Osteoblast (primary cell): ENCODE measurements around the gene ADCY4. TPM values are rescaled to one million over a fixed set of nuclear protein-coding genes. Genes with fewer than 3 reads are reported as not detected.

Experiments
- DNase-seq: peaks from one replicate; pipeline ENCODE4 v3.0.0; 2011; ENCODE audit warnings: low spot score, mixed read lengths; ENCODE audit not compliant: insufficient read length; ENCODE audit errors: missing footprints
- H2AFZ ChIP-seq: 2 replicates; pipeline ENCODE4 v1.6.0; 2011; ENCODE audit warnings: mild to moderate bottlenecking, low read length
- H3K27ac ChIP-seq: 2 replicates; pipeline ENCODE4 v1.5.1; 2011; ENCODE audit warnings: mild to moderate bottlenecking, low read depth, low read length, moderate library complexity
- H3K27me3 ChIP-seq: 2 replicates; pipeline ENCODE4 v1.6.0; 2012; ENCODE audit warnings: mild to moderate bottlenecking, control low read depth, inconsistent platforms, low read length, moderate library complexity; ENCODE audit not compliant: insufficient read depth
- H3K36me3 ChIP-seq: 2 replicates; pipeline ENCODE4 v1.5.1; 2011; ENCODE audit warnings: mild to moderate bottlenecking, low read length, control low read depth, moderate library complexity; ENCODE audit not compliant: insufficient read depth
- H3K4me1 ChIP-seq: 2 replicates; pipeline ENCODE4 v1.5.1; 2011; ENCODE audit warnings: mild to moderate bottlenecking, low read length, control low read depth, moderate library complexity; ENCODE audit not compliant: insufficient read depth
- H3K4me2 ChIP-seq: 2 replicates; pipeline ENCODE4 v1.6.0; 2011; ENCODE audit warnings: mild to moderate bottlenecking, low read length; ENCODE audit not compliant: insufficient read depth
- H3K4me3 ChIP-seq: fragments of 200-600 bp; sonication (generic); 3 replicates; pipeline ENCODE4 v1.5.1; 2012; ENCODE audit warnings: mild to moderate bottlenecking, low read length, inconsistent platforms; ENCODE audit not compliant: insufficient read depth
- H3K79me2 ChIP-seq: 2 replicates; pipeline ENCODE4 v1.6.0; 2012; ENCODE audit warnings: mild to moderate bottlenecking, low read length, control low read depth, inconsistent platforms; ENCODE audit not compliant: insufficient read depth
- H3K9me3 ChIP-seq: 2 replicates; pipeline ENCODE4 v1.5.1; 2011; ENCODE audit warnings: low read depth, low read length, control low read depth
- H4K20me1 ChIP-seq: 2 replicates; pipeline ENCODE4 v1.6.0; 2012; ENCODE audit warnings: mild to moderate bottlenecking, low read length, control low read depth; ENCODE audit not compliant: insufficient read depth
- total RNA-seq: library from RNA; depleted of rRNA; stranded (reverse); fragments of >200 nt; gene quantifications from 2 replicates; pipeline ENCODE4 v1.2.3, GENCODE V29; 2012
- TF ChIP-seq, protein P1 (sequence below): IDR thresholded peaks from 2 replicates; pipeline ENCODE4 v1.5.1; 2011; ENCODE audit warnings: mild to moderate bottlenecking, low read depth, low read length, moderate library complexity; ENCODE audit errors: extremely low read depth

The ADCY4 gene
- total RNA-seq, 1 donor, result 18.8 TPM

DNA sequence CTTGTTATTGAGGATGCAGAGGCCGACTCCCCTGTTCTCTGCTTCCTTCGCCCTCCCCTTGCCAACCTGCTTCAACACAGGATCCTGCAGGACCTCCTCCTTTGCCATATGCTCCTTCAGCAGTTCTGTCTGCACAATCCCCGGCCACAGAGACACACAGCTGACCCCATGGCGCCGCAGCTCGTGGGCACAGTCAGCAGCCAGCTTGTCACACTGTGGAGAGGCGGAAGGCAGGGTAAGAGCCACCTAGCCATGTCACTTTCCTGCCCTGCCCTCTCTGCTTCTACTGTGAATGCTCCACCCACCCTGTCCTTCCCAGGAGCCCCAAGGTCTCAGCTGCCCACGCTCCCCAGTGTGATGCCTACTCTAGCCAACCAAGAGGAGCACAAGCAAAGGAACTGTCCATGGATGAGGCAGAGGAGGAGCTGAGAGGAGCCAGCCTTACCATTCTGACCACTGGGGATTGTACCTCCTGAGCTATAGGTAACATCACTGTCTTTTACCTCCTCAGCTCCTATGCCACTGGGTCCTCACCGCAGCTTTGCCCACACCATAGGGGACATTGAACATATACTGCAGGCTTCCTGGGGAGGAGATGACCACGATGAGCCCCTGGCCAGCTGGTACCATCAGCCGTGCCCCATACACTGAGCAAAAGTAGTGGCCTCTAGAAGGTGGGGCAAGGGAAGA is 42.6 kb downstream of the ADCY4 start:
- no peaks in the 10 kb centered on the region for H3K9me3 ChIP-seq
- no peak overlapping the region for H2AFZ ChIP-seq
- H3K4me2 ChIP-seq, result no peak overlapping the region
- H4K20me1 ChIP-seq, result no peaks in the 10 kb centered on the region
- no peak overlapping the region for H3K4me3 ChIP-seq
- H3K36me3 ChIP-seq, result peaks cover 45% of the 10 kb centered on the region
- no peaks in the 10 kb centered on the region for H3K79me2 ChIP-seq
- DNase-seq, result no peak
- TF ChIP-seq, protein P1, sequence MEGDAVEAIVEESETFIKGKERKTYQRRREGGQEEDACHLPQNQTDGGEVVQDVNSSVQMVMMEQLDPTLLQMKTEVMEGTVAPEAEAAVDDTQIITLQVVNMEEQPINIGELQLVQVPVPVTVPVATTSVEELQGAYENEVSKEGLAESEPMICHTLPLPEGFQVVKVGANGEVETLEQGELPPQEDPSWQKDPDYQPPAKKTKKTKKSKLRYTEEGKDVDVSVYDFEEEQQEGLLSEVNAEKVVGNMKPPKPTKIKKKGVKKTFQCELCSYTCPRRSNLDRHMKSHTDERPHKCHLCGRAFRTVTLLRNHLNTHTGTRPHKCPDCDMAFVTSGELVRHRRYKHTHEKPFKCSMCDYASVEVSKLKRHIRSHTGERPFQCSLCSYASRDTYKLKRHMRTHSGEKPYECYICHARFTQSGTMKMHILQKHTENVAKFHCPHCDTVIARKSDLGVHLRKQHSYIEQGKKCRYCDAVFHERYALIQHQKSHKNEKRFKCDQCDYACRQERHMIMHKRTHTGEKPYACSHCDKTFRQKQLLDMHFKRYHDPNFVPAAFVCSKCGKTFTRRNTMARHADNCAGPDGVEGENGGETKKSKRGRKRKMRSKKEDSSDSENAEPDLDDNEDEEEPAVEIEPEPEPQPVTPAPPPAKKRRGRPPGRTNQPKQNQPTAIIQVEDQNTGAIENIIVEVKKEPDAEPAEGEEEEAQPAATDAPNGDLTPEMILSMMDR, result no peak
- peaks cover 4% of the 10 kb centered on the region for H3K4me1 ChIP-seq
- no peak overlapping the region for H3K27ac ChIP-seq
- H3K27me3 ChIP-seq, result no peaks in the 10 kb centered on the region

DNA sequence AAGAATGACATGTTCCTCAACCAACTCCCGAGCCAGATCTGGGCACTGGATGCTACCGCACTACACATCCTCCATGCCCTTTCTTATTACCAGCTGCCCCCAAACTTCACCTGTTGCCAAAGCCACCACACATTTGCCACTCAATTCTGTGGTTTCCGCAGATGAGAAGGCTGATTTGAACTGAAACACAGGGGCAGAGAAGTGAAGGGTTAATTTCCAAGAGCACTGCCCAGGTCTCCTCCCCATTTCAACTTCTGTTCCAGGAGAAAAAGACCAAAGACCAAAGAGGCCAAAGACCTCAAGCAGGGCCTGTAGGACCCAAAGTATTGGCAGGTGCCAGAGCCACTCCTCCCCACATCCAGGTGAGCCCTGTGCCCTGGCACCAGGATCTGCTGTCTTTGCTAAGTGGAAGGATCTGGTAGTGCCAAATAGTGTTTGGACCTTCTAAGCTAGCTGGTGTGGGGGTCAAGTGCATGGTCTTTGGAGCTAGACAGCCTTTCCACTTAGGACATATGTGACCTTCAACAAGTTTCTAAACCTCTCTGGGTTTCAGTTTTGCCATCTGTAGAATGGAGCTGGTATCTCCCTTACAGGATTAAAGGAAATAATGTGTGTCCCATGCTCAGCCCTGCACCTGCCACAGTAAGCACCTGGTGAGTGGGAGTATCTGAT is 43.3 kb downstream of the ADCY4 start:
- TF ChIP-seq, protein P1, result no peak

DNA sequence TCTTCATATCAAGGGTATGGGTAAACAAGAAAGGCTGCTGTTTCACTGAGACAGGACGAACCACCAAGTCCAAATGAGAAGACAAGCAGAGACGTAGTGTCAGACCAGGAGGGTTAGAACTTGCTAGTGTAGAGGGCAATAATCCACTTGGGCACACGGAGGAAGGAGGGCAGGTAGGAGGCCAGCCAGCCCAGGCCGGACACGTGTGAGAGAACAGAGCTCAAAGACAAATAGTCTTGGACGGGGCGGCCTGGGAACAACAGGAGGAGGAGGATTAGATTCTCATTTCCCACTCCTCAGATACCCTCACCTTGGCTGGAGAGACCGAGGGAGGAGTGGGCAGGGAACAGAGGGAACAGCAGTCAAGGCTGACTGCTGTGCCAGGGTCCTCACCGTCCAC is 44.1 kb downstream of the ADCY4 start:
- Histone ChIP-seq H3K4me2 (no peak overlapping the region), H3K27ac (no peak overlapping the region), H3K79me2 (no peaks in the 10 kb centered on the region), H3K27me3 (no peaks in the 10 kb centered on the region), H3K4me1 (no peaks in the 10 kb centered on the region), H3K36me3 (peaks cover 39% of the 10 kb centered on the region), H4K20me1 (no peaks in the 10 kb centered on the region), H3K9me3 (no peaks in the 10 kb centered on the region), H3K4me3 (no peak overlapping the region), H2AFZ (no peak overlapping the region)
- no peak for DNase-seq
- TF ChIP-seq, protein P1, result no peak

More for the DNA sequence above, 43.3 kb downstream of the ADCY4 start:
- Histone ChIP-seq H3K4me2 (no peak overlapping the region), H3K4me1 (peaks cover 2% of the 10 kb centered on the region), H4K20me1 (no peaks in the 10 kb centered on the region), H3K27ac (no peak overlapping the region), H3K4me3 (no peak overlapping the region), H3K79me2 (no peaks in the 10 kb centered on the region), H3K36me3 (peaks cover 45% of the 10 kb centered on the region), H2AFZ (no peak overlapping the region), H3K9me3 (no peaks in the 10 kb centered on the region), H3K27me3 (no peaks in the 10 kb centered on the region)
- DNase-seq, result no peak

DNA sequence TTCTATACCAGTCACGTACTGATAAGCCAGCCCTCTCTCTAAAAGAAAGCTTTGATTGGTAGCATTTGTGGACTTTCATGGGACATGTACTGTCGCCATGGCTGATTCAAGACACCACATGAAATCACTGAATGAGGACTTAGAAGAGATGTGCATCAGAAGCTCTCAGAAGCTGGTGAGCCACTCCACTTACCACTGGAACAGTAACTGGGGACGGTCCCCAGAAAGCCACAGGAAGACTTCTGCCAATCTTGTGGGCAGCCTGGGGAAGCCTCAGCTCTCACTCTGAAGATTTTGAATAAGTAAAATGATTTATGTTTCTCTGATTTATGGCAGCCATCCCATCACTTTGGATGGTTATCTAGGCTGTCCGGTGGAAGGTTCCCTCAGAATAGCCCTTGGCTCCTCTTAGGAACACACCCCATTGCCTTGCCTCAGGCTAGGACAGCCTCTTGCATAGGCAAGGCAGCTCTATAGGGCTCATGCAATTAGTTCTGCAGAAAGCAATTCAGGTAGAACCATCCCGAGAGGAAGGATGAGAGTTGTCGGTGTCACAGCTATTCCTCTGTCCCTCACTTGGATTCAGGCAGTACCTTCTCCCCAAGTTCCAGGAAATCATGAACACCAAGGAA is 45.1 kb downstream of the ADCY4 start:
- Histone ChIP-seq H3K4me2 (no peak overlapping the region), H3K9me3 (no peaks in the 10 kb centered on the region), H3K79me2 (no peaks in the 10 kb centered on the region), H3K27me3 (no peaks in the 10 kb centered on the region), H3K4me1 (no peaks in the 10 kb centered on the region), H3K27ac (no peak overlapping the region), H4K20me1 (no peaks in the 10 kb centered on the region), H3K4me3 (no peak overlapping the region), H3K36me3 (peaks cover 33% of the 10 kb centered on the region), H2AFZ (no peak overlapping the region)
- DNase-seq, result no peak
- TF ChIP-seq, protein P1, result no peak
